Measurements from ENCODE around the gene LRRC75A. TPM values are rescaled to one million over a fixed set of nuclear protein-coding genes. Genes with fewer than 3 reads are reported as not detected.

LRRC75A gene
- total RNA-seq, 6 donors from 2014 or later = 2.1 to 7.3 (median 5.2) TPM

- WGBS, 2 donors = 9 to 27% methylated on average over 14 to 16 of the region's 16 CpGs
- H3K4me1 ChIP-seq = peaks cover 3 to 10% (median 7%) of the 10 kb centered on the region in 4 donors
- no peak for TF ChIP-seq CTCF (IDR thresholded peaks at IDR 0.05)
- TF ChIP-seq POLR2AphosphoS5 (IDR thresholded peaks at IDR 0.05) = no peak
- TF ChIP-seq EP300 (IDR thresholded peaks at IDR 0.05) = no peak
- TF ChIP-seq POLR2A (IDR thresholded peaks at IDR 0.05) = no peak
- no peak overlapping the region for H3K4me3 ChIP-seq
- no peaks in the 10 kb centered on the region for H3K36me3 ChIP-seq
- ATAC-seq (ENCODE audit: low FRiP score in 2 of 2) = peak in 1 of 2 donors; percentile 82
- DNase-seq = peak in 1 of 2 donors; percentile 33
- peaks cover 0 to 4% (median 0%) of the 10 kb centered on the region in 4 donors for H3K27me3 ChIP-seq
- no peak overlapping the region for H3K27ac ChIP-seq
- H3K9me3 ChIP-seq = no peaks in the 10 kb centered on the region
Observed at GRCh38 chr17:16516594-16517051, 24.6 kb upstream of the LRRC75A start.

GRCh38 chr17:16515933-16516332 lies 23.9 kb upstream of the LRRC75A start:
- H3K36me3 ChIP-seq = no peaks in the 10 kb centered on the region
- H3K4me3 ChIP-seq = no peak overlapping the region
- no peak for DNase-seq
- 68 to 88% methylated on average over 4 of the region's 4 CpGs for WGBS, 2 donors
- no peaks in the 10 kb centered on the region for H3K9me3 ChIP-seq
- no peak for ATAC-seq (ENCODE audit: low FRiP score in 2 of 2)
- TF ChIP-seq CTCF (IDR thresholded peaks at IDR 0.05) (no peak), EP300 (IDR thresholded peaks at IDR 0.05) (no peak), POLR2A (IDR thresholded peaks at IDR 0.05) (no peak), POLR2AphosphoS5 (IDR thresholded peaks at IDR 0.05) (no peak)
- H3K27ac ChIP-seq = no peak overlapping the region
- peaks cover 0 to 4% (median 0%) of the 10 kb centered on the region in 4 donors for H3K27me3 ChIP-seq
- peaks cover 3 to 8% (median 5%) of the 10 kb centered on the region in 4 donors for H3K4me1 ChIP-seq

GRCh38 chr17:16513873-16514272 lies 21.9 kb upstream of the LRRC75A start:
- ATAC-seq (ENCODE audit: low FRiP score in 2 of 2) = no peak
- H3K9me3 ChIP-seq = no peaks in the 10 kb centered on the region
- no peak for DNase-seq
- peaks cover 0 to 4% (median 0%) of the 10 kb centered on the region in 4 donors for H3K27me3 ChIP-seq
- H3K4me1 ChIP-seq = peaks cover 0 to 7% (median 1%) of the 10 kb centered on the region in 4 donors
- 52% methylated on average over 6 of the region's 6 CpGs for WGBS, 2 donors
- no peaks in the 10 kb centered on the region for H3K36me3 ChIP-seq
- no peak overlapping the region for H3K27ac ChIP-seq
- TF ChIP-seq CTCF (IDR thresholded peaks at IDR 0.05) (no peak), EP300 (IDR thresholded peaks at IDR 0.05) (no peak), POLR2A (IDR thresholded peaks at IDR 0.05) (no peak), POLR2AphosphoS5 (IDR thresholded peaks at IDR 0.05) (no peak)
- no peak overlapping the region for H3K4me3 ChIP-seq

DNA sequence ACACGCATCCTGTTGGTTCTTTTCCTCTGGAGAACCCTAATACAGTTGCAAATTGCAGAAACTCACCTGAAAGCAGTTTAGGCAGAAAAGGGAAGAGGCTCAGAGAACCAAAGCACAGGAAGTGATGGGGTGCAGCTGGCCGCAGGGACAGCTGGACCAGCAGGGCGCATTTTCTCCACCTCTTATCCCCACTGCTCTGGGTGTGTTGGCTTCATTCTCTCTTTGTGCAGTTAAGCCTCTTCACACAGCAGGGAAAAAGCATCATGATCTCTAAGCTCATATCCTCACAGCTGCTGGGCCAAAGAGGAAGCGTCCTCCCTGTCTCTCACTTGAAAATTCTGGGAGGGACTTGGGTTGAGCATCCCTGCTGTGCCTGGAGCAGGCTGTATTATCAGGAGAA lies 20.0 kb upstream of the LRRC75A start:
- H3K27ac ChIP-seq = no peak overlapping the region
- H3K9me3 ChIP-seq = no peaks in the 10 kb centered on the region
- ATAC-seq (ENCODE audit: low FRiP score in 2 of 2) (no peak), DNase-seq (no peak)
- no peak overlapping the region for H3K4me3 ChIP-seq
- H3K4me1 ChIP-seq = peaks cover 0 to 7% (median 3%) of the 10 kb centered on the region in 4 donors
- no peaks in the 10 kb centered on the region for H3K36me3 ChIP-seq
- no peaks in the 10 kb centered on the region for H3K27me3 ChIP-seq
- TF ChIP-seq CTCF (IDR thresholded peaks at IDR 0.05) (no peak), EP300 (IDR thresholded peaks at IDR 0.05) (no peak), POLR2A (IDR thresholded peaks at IDR 0.05) (no peak), POLR2AphosphoS5 (IDR thresholded peaks at IDR 0.05) (no peak)
- WGBS, 2 donors = 64 to 76% methylated on average over 4 of the region's 4 CpGs

DNA sequence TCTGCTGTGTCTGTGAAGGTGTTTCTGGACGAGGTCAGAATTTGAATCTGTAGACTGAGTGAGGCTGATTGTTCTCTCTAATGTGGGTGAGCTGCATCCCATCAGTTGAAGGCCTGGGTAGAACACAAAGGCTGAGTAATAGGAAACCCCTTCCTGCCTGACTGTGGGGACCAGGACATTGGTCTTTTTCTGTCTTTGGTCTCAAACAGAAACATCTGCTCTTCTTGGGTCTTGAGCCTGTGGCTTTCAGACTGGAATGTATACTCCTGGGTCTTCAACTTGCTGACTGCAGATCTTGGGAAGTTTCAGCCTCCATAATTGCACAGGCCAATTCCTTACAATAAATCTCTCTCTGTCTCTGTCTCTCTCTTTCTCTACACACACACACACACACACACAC lies 19.6 kb upstream of the LRRC75A start:
- no peak overlapping the region for H3K4me3 ChIP-seq
- H3K4me1 ChIP-seq = peaks cover 0 to 4% (median 3%) of the 10 kb centered on the region in 4 donors
- H3K36me3 ChIP-seq = no peaks in the 10 kb centered on the region
- no peaks in the 10 kb centered on the region for H3K27me3 ChIP-seq
- ATAC-seq (ENCODE audit: low FRiP score in 2 of 2) (no peak), DNase-seq (no peak)
- no peak overlapping the region for H3K27ac ChIP-seq
- no peaks in the 10 kb centered on the region for H3K9me3 ChIP-seq
- WGBS, 2 donors = 78 to 86% methylated on average over 1 of the region's 1 CpG
- TF ChIP-seq POLR2A (IDR thresholded peaks at IDR 0.05) = no peak
- TF ChIP-seq POLR2AphosphoS5 (IDR thresholded peaks at IDR 0.05) = no peak
- TF ChIP-seq EP300 (IDR thresholded peaks at IDR 0.05) = no peak
- no peak for TF ChIP-seq CTCF (IDR thresholded peaks at IDR 0.05)
